K562 (cell line): ENCODE data around the gene BAG1. TPM values are rescaled to one million over a fixed set of nuclear protein-coding genes. Genes with fewer than 3 reads are reported as not detected.

Experiments
- ADNP ChIP-seq: fragments of 200-800 bp; sonication (Bioruptor generic); IDR thresholded peaks from 2 replicates; pipeline ENCODE4 v1.6.1; 2016; ENCODE audit warnings: missing genetic modification characterization, missing compliant biosample characterization
- ARID3B ChIP-seq: fragments of 250-450 bp; sonication (Bioruptor Pico); IDR thresholded peaks from 2 replicates; pipeline ENCODE4 v1.4.0; 2020; ENCODE audit warnings: borderline replicate concordance
- ARID4B ChIP-seq: sonication (generic); formaldehyde crosslinking; IDR thresholded peaks from 2 replicates; pipeline ENCODE4 v1.8.0; 2022; ENCODE audit warnings: mild to moderate bottlenecking, missing genetic modification reagents
- ATF4 ChIP-seq: fragments of 450-650 bp; formaldehyde crosslinking; IDR thresholded peaks from 2 replicates; pipeline ENCODE4 v1.4.0; 2022; ENCODE audit warnings: mild to moderate bottlenecking, moderate library complexity
- FOXJ2 ChIP-seq: fragments of 200-800 bp; sonication (Bioruptor generic); IDR thresholded peaks from 2 replicates; pipeline ENCODE4 v1.6.1; 2016; ENCODE audit warnings: missing genetic modification characterization, missing compliant biosample characterization
- FOXM1 ChIP-seq, 2 experiments: fragments of 450-650 bp in 1 of 2; sonication (generic) in 1 of 2; formaldehyde crosslinking in 1 of 2; IDR thresholded peaks; 2 replicates each; pipeline versions ENCODE4 v1.6.1 to v1.9.0; 2017 to 2022; ENCODE audit warnings: low read depth in 2 of 2, mild to moderate bottlenecking in 2 of 2, missing genetic modification reagents in 1 of 2, moderate library complexity in 1 of 2
- GMEB1 ChIP-seq: fragments of 250-450 bp; sonication (Bioruptor Pico); IDR thresholded peaks from 2 replicates; pipeline ENCODE4 v1.4.0; 2020; ENCODE audit warnings: mild to moderate bottlenecking
- HMGXB4 ChIP-seq: sonication (generic); formaldehyde crosslinking; IDR thresholded peaks from 2 replicates; pipeline ENCODE4 v1.8.1; 2023; ENCODE audit warnings: mild to moderate bottlenecking, missing genetic modification reagents
- IRF2 ChIP-seq: sonication (generic); formaldehyde crosslinking; IDR thresholded peaks from 2 replicates; pipeline ENCODE4 v1.8.1; 2022; ENCODE audit warnings: mild to moderate bottlenecking, missing genetic modification reagents
- RNF2 ChIP-seq: sonication (generic); IDR thresholded peaks from 2 replicates; pipeline ENCODE4 v1.6.1; 2016
- SMARCA4 ChIP-seq: fragments of 450-650 bp; IDR thresholded peaks from 2 replicates; pipeline ENCODE4 v1.6.1; 2016
- XRCC3 ChIP-seq: fragments of 450-650 bp; IDR thresholded peaks from 2 replicates; pipeline ENCODE4 v1.6.1; 2017; ENCODE audit warnings: mild to moderate bottlenecking, moderate library complexity
- ZNF124 ChIP-seq: sonication (generic); formaldehyde crosslinking; IDR thresholded peaks from 2 replicates; pipeline ENCODE4 v1.8.1; 2022; ENCODE audit warnings: missing genetic modification reagents
- ZNF57 ChIP-seq: fragments of 450-650 bp; formaldehyde crosslinking; IDR thresholded peaks from 2 replicates; pipeline ENCODE4 v1.4.0; 2020; ENCODE audit warnings: mild to moderate bottlenecking, moderate library complexity
- polyA plus RNA-seq, 8 experiments: library from polyadenylated mRNA; depleted of rRNA in 4 of 8; stranded (reverse) in 5 of 8; unstranded in 3 of 8; fragments of >200 nt; fragmentation: Nextera tagmentation in 2 of 8; fragmentation: Illumina TruSeq in 1 of 8; extraction: Ambion mirVana in 2 of 8; extraction: Trizol in 1 of 8; gene quantifications; 2 replicates each; pipeline versions ENCODE4 v1.2.1 to v1.2.3, GENCODE V29; 2011 to 2014; ENCODE audit warnings: inconsistent platforms in 1 of 8, missing spikeins in 1 of 8
- total RNA-seq, 7 experiments: library from RNA; depleted of rRNA in 6 of 7; stranded (reverse); fragments of >200 nt in 6 of 7; fragmentation: Illumina TruSeq in 2 of 7; extraction: Trizol in 2 of 7; gene quantifications; 2 replicates each; pipeline versions ENCODE4 v1.2.1 to v1.2.3, GENCODE V29; 2011 to 2021; ENCODE audit warnings: low replicate concordance in 1 of 7

BAG1 gene
- total and polyA plus RNA-seq, 9 of the 15 experiments (the other 6 are each of a cell fraction or from before 2014, with no cell fraction given), result 9.7 to 106 (median 56.9) TPM

GRCh38 chr9:33264473-33265177, at the start of gene BAG1, which contains the start of gene CHMP5 (continued):
- TF ChIP-seq FOXM1 (IDR thresholded peaks at IDR 0.05; ENCODE audit: low read depth), result no peak
- no peak for TF ChIP-seq FOXM1 (CRISPR knock-in tag; IDR thresholded peaks at IDR 0.05; ENCODE audit: low read depth)
- TF ChIP-seq SMARCA4, result no peak
- no peak for TF ChIP-seq FOXJ2 (tag)
- no peak for TF ChIP-seq ZNF57 (CRISPR knock-in tag)
- TF ChIP-seq ADNP (tag), result no peak
- no peak for TF ChIP-seq XRCC3
- no peak for TF ChIP-seq IRF2 (CRISPR knock-in tag)
- no peak for TF ChIP-seq ARID4B (CRISPR knock-in tag)
- no peak for TF ChIP-seq GMEB1 (CRISPR knock-in tag)
- TF ChIP-seq ZNF124, result no peak
- no peak for TF ChIP-seq ATF4
- no peak for TF ChIP-seq ARID3B
- TF ChIP-seq RNF2, result no peak
- no peak for TF ChIP-seq HMGXB4 (CRISPR knock-in tag)
